ENCODE measurements around the gene PITPNB.

The PITPNB gene

GRCh38 chr22:27919222-27919941 is at the start of gene PITPNB:
PITPNB (minus strand) TSS chr22:27919256; CDS start chr22:27919191, 65 bp downstream.
- no peaks in the 10 kb centered on the region for H3K27me3 ChIP-seq (replicated peaks; ENCODE audit: control insufficient read depth, insufficient read depth, low read length)
- peak within 1 kb of the TSS; percentile 97 for H3K4me3 ChIP-seq (replicated peaks; ENCODE audit: low read depth, low read length)
- DNase-seq (ENCODE audit: extremely low read depth, insufficient read length), result peak; percentile 99
- H3K36me3 ChIP-seq (ENCODE audit: control insufficient read depth, insufficient read depth, low read length), result no peaks in the 10 kb centered on the region; the same call in 1 of the 2 replicates
- TF ChIP-seq CTCF (IDR thresholded peaks at IDR 0.05; ENCODE audit: insufficient read depth, low read length, poor library complexity, severe bottlenecking), result no peak

GRCh38 chr22:27966168-27967064 is 47.4 kb upstream of the PITPNB start:
- DNase-seq (ENCODE audit: extremely low read depth, insufficient read length), result no peak
- Histone ChIP-seq H3K36me3 (ENCODE audit: control insufficient read depth, insufficient read depth, low read length) (no peaks in the 10 kb centered on the region), H3K27me3 (replicated peaks; ENCODE audit: control insufficient read depth, insufficient read depth, low read length) (no peaks in the 10 kb centered on the region), H3K4me3 (replicated peaks; ENCODE audit: low read depth, low read length) (no peak overlapping the region)
- TF ChIP-seq CTCF (IDR thresholded peaks at IDR 0.05; ENCODE audit: insufficient read depth, low read length, poor library complexity, severe bottlenecking), result no peak

GRCh38 chr22:27962268-27963044 is 43.4 kb upstream of the PITPNB start:
- H3K4me3 ChIP-seq (replicated peaks; ENCODE audit: low read depth, low read length), result no peak overlapping the region
- H3K27me3 ChIP-seq (replicated peaks; ENCODE audit: control insufficient read depth, insufficient read depth, low read length), result no peaks in the 10 kb centered on the region
- H3K36me3 ChIP-seq (ENCODE audit: control insufficient read depth, insufficient read depth, low read length), result no peaks in the 10 kb centered on the region
- no peak for TF ChIP-seq CTCF (IDR thresholded peaks at IDR 0.05; ENCODE audit: insufficient read depth, low read length, poor library complexity, severe bottlenecking)
- no peak for DNase-seq (ENCODE audit: extremely low read depth, insufficient read length)

GRCh38 chr22:27961680-27962079 is 42.6 kb upstream of the PITPNB start:
- no peak for TF ChIP-seq CTCF (IDR thresholded peaks at IDR 0.05; ENCODE audit: insufficient read depth, low read length, poor library complexity, severe bottlenecking)
- DNase-seq (ENCODE audit: extremely low read depth, insufficient read length), result no peak
- Histone ChIP-seq H3K36me3 (ENCODE audit: control insufficient read depth, insufficient read depth, low read length) (no peaks in the 10 kb centered on the region), H3K27me3 (replicated peaks; ENCODE audit: control insufficient read depth, insufficient read depth, low read length) (no peaks in the 10 kb centered on the region), H3K4me3 (replicated peaks; ENCODE audit: low read depth, low read length) (no peak overlapping the region)

GRCh38 chr22:27961182-27961581 is 42.1 kb upstream of the PITPNB start:
- Histone ChIP-seq H3K4me3 (replicated peaks; ENCODE audit: low read depth, low read length) (no peak overlapping the region), H3K36me3 (ENCODE audit: control insufficient read depth, insufficient read depth, low read length) (no peaks in the 10 kb centered on the region)

More at GRCh38 chr22:27961182-27961581, 42.1 kb upstream of the PITPNB start:
- no peak for DNase-seq (ENCODE audit: extremely low read depth, insufficient read length)
- TF ChIP-seq CTCF (IDR thresholded peaks at IDR 0.05; ENCODE audit: insufficient read depth, low read length, poor library complexity, severe bottlenecking), result no peak
- H3K27me3 ChIP-seq (replicated peaks; ENCODE audit: control insufficient read depth, insufficient read depth, low read length), result no peaks in the 10 kb centered on the region
